OCI-LY7 (cell line): ENCODE measurements around the gene ZMIZ1. TPM values are rescaled to one million over a fixed set of nuclear protein-coding genes. Genes with fewer than 3 reads are reported as not detected.

Experiments
- BruUV-seq: library from RNA; stranded (reverse); fragments of 400-500 nt; replicated peaks from 2 replicates; lab custom pipeline; 2021; lab: Mats Ljungman, UMichigan
- CTCF ChIA-PET: fragments of 300-600 bp; sonication (Branson Sonifier 250); formaldehyde crosslinking; loops from one replicate; lab custom pipeline; 2022; ENCODE audit warnings: antibody characterized with exemption; ENCODE audit not compliant: unreplicated experiment; lab: Charles Lee
- POLR2A ChIA-PET: fragments of 300-600 bp; sonication (Branson Sonifier 250); formaldehyde crosslinking; loops from one replicate; lab custom pipeline; 2022; ENCODE audit warnings: antibody characterized with exemption; lab: Charles Lee
- DNase-seq: peaks from one replicate; pipeline ENCODE4 v3.0.0-alpha.2; 2015; ENCODE audit warnings: low spot score
- H2AFZ ChIP-seq: fragments of 200-600 bp; sonication (generic), shearing (Covaris generic); 2 replicates; pipeline ENCODE4 v1.6.1; 2014; ENCODE audit warnings: mild to moderate bottlenecking, antibody characterized with exemption, low read length, moderate library complexity
- H3K27ac ChIP-seq: fragments of 200-600 bp; sonication (generic); 2 replicates; pipeline ENCODE4 v1.5.1; 2014; ENCODE audit warnings: mixed run types, low read depth, mild to moderate bottlenecking, moderate library complexity, low read length, inconsistent platforms; ENCODE audit not compliant: poor library complexity, severe bottlenecking
- H3K36me3 ChIP-seq: fragments of 200-600 bp; sonication (generic); 2 replicates; pipeline ENCODE4 v1.6.1; 2014; ENCODE audit warnings: mild to moderate bottlenecking, antibody characterized with exemption, low read length, moderate library complexity, mixed read lengths; ENCODE audit not compliant: insufficient read depth
- H3K4me1 ChIP-seq: fragments of 200-600 bp; sonication (generic); 2 replicates; pipeline ENCODE4 v1.5.1; 2014; ENCODE audit warnings: mild to moderate bottlenecking, low read length; ENCODE audit not compliant: insufficient read depth, poor library complexity, severe bottlenecking
- H3K4me2 ChIP-seq: fragments of 200-600 bp; sonication (generic); 2 replicates; pipeline ENCODE4 v1.6.1; 2014; ENCODE audit warnings: mild to moderate bottlenecking, low read length
- H3K4me3 ChIP-seq: fragments of 200-600 bp; sonication (generic); 2 replicates; pipeline ENCODE4 v1.5.1; 2014; ENCODE audit warnings: mild to moderate bottlenecking, low read depth, low read length; ENCODE audit not compliant: poor library complexity, severe bottlenecking
- H3K79me2 ChIP-seq: fragments of 200-600 bp; sonication (generic); 2 replicates; pipeline ENCODE4 v1.6.1; 2016; ENCODE audit warnings: low read depth, mild to moderate bottlenecking, low read length, moderate library complexity, mixed read lengths; ENCODE audit not compliant: insufficient read depth
- H3K9me2 ChIP-seq: fragments of 200-600 bp; sonication (generic); 2 replicates; pipeline ENCODE4 v1.6.1; 2016; ENCODE audit warnings: mild to moderate bottlenecking, low read length, mixed read lengths; ENCODE audit not compliant: insufficient read depth
- H3K9me3 ChIP-seq: fragments of 200-600 bp; sonication (generic); 2 replicates; pipeline ENCODE4 v1.6.1; 2014; ENCODE audit warnings: mild to moderate bottlenecking, mixed run types, low read length, mixed read lengths
- H4K20me1 ChIP-seq: fragments of 200-600 bp; sonication (generic); 2 replicates; pipeline ENCODE4 v1.6.1; 2014; ENCODE audit warnings: mild to moderate bottlenecking, antibody characterized with exemption, low read length, moderate library complexity, mixed read lengths; ENCODE audit not compliant: insufficient read depth
- EZH2phosphoT487 ChIP-seq: fragments of 200-600 bp; sonication (generic); IDR thresholded peaks from 2 replicates; pipeline ENCODE4 v1.6.1; 2018; ENCODE audit warnings: low read depth, borderline replicate concordance, mild to moderate bottlenecking, mixed run types, antibody characterized with exemption, low read length, moderate library complexity, mixed read lengths
- intact Hi-C: fragments of 100-400 bp; cut with micrococcal nuclease; formaldehyde crosslinking; loops from one replicate; pipeline ENCODE4 v1.10.0; 2022; ENCODE audit not compliant: unreplicated experiment
- total RNA-seq, 2 experiments: library from RNA; depleted of rRNA in 1 of 2; stranded (reverse); fragments of >200 nt in 1 of 2; shearing (Covaris generic) in 1 of 2; gene quantifications; 2 replicates each; pipeline ENCODE4 v1.2.3, GENCODE V29; 2014 to 2022
- TF ChIP-seq, protein P1 (sequence below): fragments of 200-600 bp; sonication (generic); conservative IDR thresholded peaks from 2 replicates; pipeline ENCODE4 v1.5.1; 2014; ENCODE audit warnings: mild to moderate bottlenecking, antibody characterized with exemption, low read length, moderate library complexity, mixed read lengths

Gene ZMIZ1
- total RNA-seq, 2 experiments from 2014 or later: 20.4 to 66.9 TPM

DNA sequence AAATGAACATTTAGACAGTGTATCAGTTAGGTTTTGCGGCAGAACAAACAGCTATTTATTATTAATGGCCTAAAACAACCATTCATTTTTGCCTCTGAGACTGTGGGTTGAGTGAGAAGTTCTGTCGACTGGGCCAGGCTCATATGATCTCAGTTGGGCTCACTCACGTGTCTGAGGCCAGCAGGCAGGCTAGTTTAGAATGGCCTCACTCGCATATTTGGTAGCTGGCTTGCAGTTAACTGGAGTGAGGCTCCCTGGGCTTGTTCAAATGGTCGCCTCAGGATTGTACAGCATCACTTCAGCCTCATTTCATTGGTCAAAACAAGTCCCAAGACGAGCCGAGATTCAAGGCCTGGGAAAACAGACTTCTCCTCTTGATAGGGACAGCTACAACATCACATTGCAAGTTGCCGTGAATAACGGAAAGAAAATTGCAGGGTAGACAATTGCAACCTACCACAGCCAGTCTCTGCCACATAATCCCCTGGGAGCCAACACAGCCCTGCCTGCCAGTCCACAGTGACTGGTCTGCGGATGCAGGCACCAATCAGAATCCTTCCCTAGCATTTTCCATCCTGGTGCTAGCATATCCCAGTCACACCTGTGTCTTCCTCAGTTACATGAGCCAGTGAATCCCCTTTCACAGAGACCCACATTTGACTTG lies 255.4 kb downstream of the ZMIZ1 start:
- no peak overlapping the region for H3K4me3 ChIP-seq
- H3K9me3 ChIP-seq: no peaks in the 10 kb centered on the region
- DNase-seq: no peak
- no peaks in the 10 kb centered on the region for H3K36me3 ChIP-seq
- H3K4me1 ChIP-seq: peaks cover 9% of the 10 kb centered on the region
- H3K27ac ChIP-seq: no peak overlapping the region
- CTCF ChIA-PET: no interaction called here
- BruUV-seq: no TSS peak
- POLR2A ChIA-PET: interaction anchor here (1.0 to 1.7 kb wide), 2 partner anchors 75 to 168 kb away, joined by 3 read pairs; no protein-coding TSS in a partner anchor
- intact Hi-C loops: no loop called here
- no peaks in the 10 kb centered on the region for H3K79me2 ChIP-seq
- H2AFZ ChIP-seq: no peak overlapping the region
- no peaks in the 10 kb centered on the region for H3K9me2 ChIP-seq
- TF ChIP-seq EZH2phosphoT487: no peak
- TF ChIP-seq, protein P1, sequence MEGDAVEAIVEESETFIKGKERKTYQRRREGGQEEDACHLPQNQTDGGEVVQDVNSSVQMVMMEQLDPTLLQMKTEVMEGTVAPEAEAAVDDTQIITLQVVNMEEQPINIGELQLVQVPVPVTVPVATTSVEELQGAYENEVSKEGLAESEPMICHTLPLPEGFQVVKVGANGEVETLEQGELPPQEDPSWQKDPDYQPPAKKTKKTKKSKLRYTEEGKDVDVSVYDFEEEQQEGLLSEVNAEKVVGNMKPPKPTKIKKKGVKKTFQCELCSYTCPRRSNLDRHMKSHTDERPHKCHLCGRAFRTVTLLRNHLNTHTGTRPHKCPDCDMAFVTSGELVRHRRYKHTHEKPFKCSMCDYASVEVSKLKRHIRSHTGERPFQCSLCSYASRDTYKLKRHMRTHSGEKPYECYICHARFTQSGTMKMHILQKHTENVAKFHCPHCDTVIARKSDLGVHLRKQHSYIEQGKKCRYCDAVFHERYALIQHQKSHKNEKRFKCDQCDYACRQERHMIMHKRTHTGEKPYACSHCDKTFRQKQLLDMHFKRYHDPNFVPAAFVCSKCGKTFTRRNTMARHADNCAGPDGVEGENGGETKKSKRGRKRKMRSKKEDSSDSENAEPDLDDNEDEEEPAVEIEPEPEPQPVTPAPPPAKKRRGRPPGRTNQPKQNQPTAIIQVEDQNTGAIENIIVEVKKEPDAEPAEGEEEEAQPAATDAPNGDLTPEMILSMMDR: no peak
- H3K4me2 ChIP-seq: no peak overlapping the region
- no peaks in the 10 kb centered on the region for H4K20me1 ChIP-seq

DNA sequence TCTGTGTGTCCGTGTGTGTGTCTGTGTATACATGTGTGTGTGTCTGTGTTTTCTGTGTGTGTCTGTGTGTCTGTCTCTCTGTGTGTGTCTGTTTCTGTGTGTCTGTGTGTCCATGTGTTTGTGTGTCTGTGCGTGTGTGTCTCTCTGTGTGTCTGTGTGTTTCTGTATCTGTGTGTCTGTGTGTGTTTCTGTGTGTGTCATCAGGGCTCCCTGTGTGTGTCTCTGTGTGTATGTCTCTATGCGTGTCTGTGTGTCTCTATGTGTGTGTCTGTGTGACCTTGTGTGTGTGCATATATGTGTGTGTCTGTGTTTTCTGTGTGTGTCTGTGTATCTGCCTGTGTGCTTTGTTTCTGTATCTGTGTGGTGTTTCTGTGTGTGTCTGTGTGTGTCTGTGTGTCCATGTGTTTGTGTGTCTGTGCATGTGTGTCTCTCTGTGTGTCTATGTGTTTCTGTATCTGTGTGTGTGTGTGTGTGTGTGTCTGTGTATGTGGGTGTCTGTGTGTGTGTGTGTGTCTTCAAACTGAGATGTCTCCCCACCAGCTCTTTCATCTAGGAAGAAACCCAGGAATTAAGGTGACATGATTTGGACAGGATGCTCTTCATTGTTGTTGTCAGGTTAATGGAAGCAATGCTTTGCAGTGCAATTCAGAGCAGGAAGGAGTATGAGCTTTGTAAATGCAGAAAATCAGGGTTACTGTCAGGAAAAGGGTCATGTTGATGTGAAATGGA lies 257.8 kb downstream of the ZMIZ1 start:
- POLR2A ChIA-PET: no interaction called here
- H3K9me2 ChIP-seq: no peaks in the 10 kb centered on the region
- no peaks in the 10 kb centered on the region for H3K9me3 ChIP-seq
- H3K4me2 ChIP-seq: no peak overlapping the region
- H3K36me3 ChIP-seq: no peaks in the 10 kb centered on the region
- H3K4me1 ChIP-seq: peaks cover 9% of the 10 kb centered on the region
- no peaks in the 10 kb centered on the region for H3K79me2 ChIP-seq
- no peak for DNase-seq
- BruUV-seq: no TSS peak
- H3K4me3 ChIP-seq: no peak overlapping the region
- H4K20me1 ChIP-seq: no peaks in the 10 kb centered on the region
- TF ChIP-seq, protein P1: no peak
- TF ChIP-seq EZH2phosphoT487: no peak
- intact Hi-C loops: no loop called here
- CTCF ChIA-PET: no interaction called here
- no peak overlapping the region for H3K27ac ChIP-seq
- no peak overlapping the region for H2AFZ ChIP-seq

DNA sequence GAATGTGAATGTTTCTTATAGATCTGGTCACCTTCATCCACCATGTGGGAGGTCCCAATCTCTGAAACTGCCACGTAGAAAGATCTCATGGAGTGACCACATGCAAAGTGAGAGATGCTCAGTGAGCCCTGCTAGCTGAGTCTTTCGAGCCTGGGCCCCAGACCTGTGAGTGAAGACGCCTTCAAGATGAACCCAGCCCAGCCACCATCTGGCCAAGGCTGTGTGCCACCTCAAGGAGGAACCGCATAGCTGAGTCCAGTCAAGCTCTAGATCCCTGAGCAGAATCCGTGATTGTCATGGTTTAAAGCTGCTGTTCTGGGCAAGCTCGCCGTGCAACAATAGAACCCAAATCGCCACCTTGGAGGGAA lies 258.3 kb downstream of the ZMIZ1 start:
- ChIA-PET CTCF (no interaction called here), POLR2A (no interaction called here)
- no TSS peak for BruUV-seq
- TF ChIP-seq EZH2phosphoT487: no peak
- TF ChIP-seq, protein P1: no peak
- Histone ChIP-seq H3K9me2 (no peaks in the 10 kb centered on the region), H3K4me2 (no peak overlapping the region), H3K79me2 (no peaks in the 10 kb centered on the region), H3K27ac (no peak overlapping the region), H2AFZ (no peak overlapping the region), H3K36me3 (no peaks in the 10 kb centered on the region), H3K4me3 (no peak overlapping the region), H3K4me1 (peaks cover 9% of the 10 kb centered on the region), H3K9me3 (no peaks in the 10 kb centered on the region), H4K20me1 (no peaks in the 10 kb centered on the region)
- intact Hi-C loops: no loop called here
- no peak for DNase-seq
